ENCODE measurements around the gene TEAD2. TPM values are rescaled to one million over a fixed set of nuclear protein-coding genes. Genes with fewer than 3 reads are reported as not detected.

The TEAD2 gene
- total RNA-seq, 1 experiment from 2014 or later = 29.0 TPM

Other genes starting within 250 kb of the TEAD2 start
- 6.7 and 7.2 TPM in 2 replicates for gene LIN7B, start 248.0 kb downstream of the TEAD2 start, total RNA-seq (2014; rRNA removed; shearing (Covaris generic))
- gene C19orf73, start 243.3 kb downstream of the TEAD2 start, total RNA-seq (2014; rRNA removed; shearing (Covaris generic)) = 2.3 and 2.6 TPM in 2 replicates
- gene PPFIA3, start 242.9 kb downstream of the TEAD2 start, total RNA-seq (2014; rRNA removed; shearing (Covaris generic)) = 5.4 and 10.4 TPM in 2 replicates
- gene HRC, start 207.0 kb downstream of the TEAD2 start, total RNA-seq (2014; rRNA removed; shearing (Covaris generic)) = not detected in 2 replicates
- gene TRPM4, start 204.6 kb downstream of the TEAD2 start, total RNA-seq (2014; rRNA removed; shearing (Covaris generic)) = 2.1 and 31.7 TPM in 2 replicates
- not detected in 2 replicates for gene SLC6A16, start 37.2 kb downstream of the TEAD2 start, total RNA-seq (2014; rRNA removed; shearing (Covaris generic))
- not detected in 2 replicates for gene CD37, start 27.0 kb downstream of the TEAD2 start, total RNA-seq (2014; rRNA removed; shearing (Covaris generic))
- 0.17 TPM in 1 of 2 replicates, not detected in the other for gene DKKL1, start 1.5 kb upstream of the TEAD2 start, total RNA-seq (2014; rRNA removed; shearing (Covaris generic))
- gene KASH5, start 25.8 kb upstream of the TEAD2 start, total RNA-seq (2014; rRNA removed; shearing (Covaris generic)) = not detected in 2 replicates
- gene PTH2, start 61.0 kb upstream of the TEAD2 start, total RNA-seq (2014; rRNA removed; shearing (Covaris generic)) = not detected in 2 replicates
- gene GFY, start 63.0 kb upstream of the TEAD2 start, total RNA-seq (2014; rRNA removed; shearing (Covaris generic)) = not detected in 2 replicates
- not detected in 2 replicates for gene SLC17A7, start 79.1 kb upstream of the TEAD2 start, total RNA-seq (2014; rRNA removed; shearing (Covaris generic))
- gene PIH1D1, start 89.4 kb upstream of the TEAD2 start, total RNA-seq (2014; rRNA removed; shearing (Covaris generic)) = 146 and 200 TPM in 2 replicates
- 50.5 and 86.2 TPM in 2 replicates for gene ALDH16A1, start 90.8 kb upstream of the TEAD2 start, total RNA-seq (2014; rRNA removed; shearing (Covaris generic))
- 1.5 and 4.7 TPM in 2 replicates for gene FLT3LG, start 111.8 kb upstream of the TEAD2 start, total RNA-seq (2014; rRNA removed; shearing (Covaris generic))
- gene RPL13A, start 125.2 kb upstream of the TEAD2 start, total RNA-seq (2014; rRNA removed; shearing (Covaris generic)) = 2,661 and 3,645 TPM in 2 replicates
- gene RPS11, start 134.0 kb upstream of the TEAD2 start, total RNA-seq (2014; rRNA removed; shearing (Covaris generic)) = 3,589 and 4,520 TPM in 2 replicates
- gene FCGRT, start 150.2 kb upstream of the TEAD2 start, total RNA-seq (2014; rRNA removed; shearing (Covaris generic)) = 3.5 and 3.7 TPM in 2 replicates
- gene RCN3, start 165.6 kb upstream of the TEAD2 start, total RNA-seq (2014; rRNA removed; shearing (Covaris generic)) = 178 and 202 TPM in 2 replicates
- gene NOSIP, start 218.1 kb upstream of the TEAD2 start, total RNA-seq (2014; rRNA removed; shearing (Covaris generic)) = 182 and 246 TPM in 2 replicates
- 0.30 and 5.8 TPM in 2 replicates for gene PRRG2, start 218.9 kb upstream of the TEAD2 start, total RNA-seq (2014; rRNA removed; shearing (Covaris generic))
- gene PRR12, start 228.8 kb upstream of the TEAD2 start, total RNA-seq (2014; rRNA removed; shearing (Covaris generic)) = 1.7 and 2.5 TPM in 2 replicates

All from Daoy (cell line).